ENCODE data around the gene HNRNPU. TPM values are rescaled to one million over a fixed set of nuclear protein-coding genes. Genes with fewer than 3 reads are reported as not detected.

HNRNPU gene
- total and polyA plus RNA-seq, 7 donors, result 110 to 262 (median 186) TPM

GRCh38 chr1:244862354-244862698 is 2.0 kb downstream of the HNRNPU start:
- WGBS, 3 donors, result 0% methylated on average over 7 of the region's 7 CpGs
- Histone ChIP-seq H3K4me3 (peak overlapping the region; percentile 97), H3K27ac (peak overlapping the region; percentile 100), H3K36me3 (ENCODE audit: insufficient read depth in 1 of 2, low read depth in 1 of 2) (peaks cover 9 to 52% of the 10 kb centered on the region in 2 donors), H3K4me1 (peaks cover 61% of the 10 kb centered on the region), H3K27me3 (ENCODE audit: insufficient read depth in 3 of 3, low read length in 2 of 3) (no peaks in the 10 kb centered on the region), H3K9me3 (no peaks in the 10 kb centered on the region)
- intact Hi-C loops (cut with DNase I), result loop anchor here in 1 of 2 donors (2.0 kb wide), 1 partner anchor 28 kb away; the partner anchor contains the start of gene COX20
- ATAC-seq, result no peak
- DNase-seq, result no peak
- no peak for TF ChIP-seq CTCF (IDR thresholded peaks at IDR 0.05)

- DNase-seq, result no peak
- Histone ChIP-seq H3K4me3 (peak overlapping the region; percentile 97), H3K27ac (peak overlapping the region; percentile 100), H3K27me3 (ENCODE audit: insufficient read depth in 3 of 3, low read length in 2 of 3) (no peaks in the 10 kb centered on the region), H3K36me3 (ENCODE audit: insufficient read depth in 1 of 2, low read depth in 1 of 2) (peaks cover 10 to 58% of the 10 kb centered on the region in 2 donors), H3K4me1 (peaks cover 61% of the 10 kb centered on the region), H3K9me3 (no peaks in the 10 kb centered on the region)
- intact Hi-C loops (cut with DNase I), result loop anchor here in 1 of 2 donors (2.0 kb wide), 1 partner anchor 27 kb away; the partner anchor contains the start of gene COX20
- ATAC-seq, result no peak
- 1 to 8% (median 4%) methylated on average over 2 of the region's 2 CpGs for WGBS, 3 donors
- TF ChIP-seq CTCF (IDR thresholded peaks at IDR 0.05), result no peak
Observed at GRCh38 chr1:244861683-244862082, 2.7 kb downstream of the HNRNPU start.

GRCh38 chr1:244860914-244861610 is 3.3 kb downstream of the HNRNPU start:
- H3K36me3 ChIP-seq (ENCODE audit: insufficient read depth in 1 of 2, low read depth in 1 of 2), result peaks cover 13 to 64% of the 10 kb centered on the region in 2 donors
- peaks cover 56% of the 10 kb centered on the region for H3K4me1 ChIP-seq
- ATAC-seq (no peak), DNase-seq (no peak)
- H3K4me3 ChIP-seq, result peak overlapping the region; percentile 97
- no peaks in the 10 kb centered on the region for H3K27me3 ChIP-seq (ENCODE audit: insufficient read depth in 3 of 3, low read length in 2 of 3)
- no peak for TF ChIP-seq CTCF (IDR thresholded peaks at IDR 0.05)
- 2 to 6% (median 3%) methylated on average over 2 of the region's 2 CpGs for WGBS, 3 donors
- H3K9me3 ChIP-seq, result no peaks in the 10 kb centered on the region
- H3K27ac ChIP-seq, result peak overlapping the region; percentile 100
- intact Hi-C loops (cut with DNase I), result no loop called here

GRCh38 chr1:244860078-244860477 is 4.3 kb downstream of the HNRNPU start:
- H3K36me3 ChIP-seq (ENCODE audit: insufficient read depth in 1 of 2, low read depth in 1 of 2), result peaks cover 17 to 74% of the 10 kb centered on the region in 2 donors
- peaks cover 58% of the 10 kb centered on the region for H3K4me1 ChIP-seq
- no peak for TF ChIP-seq CTCF (IDR thresholded peaks at IDR 0.05)
- no peak for ATAC-seq
- intact Hi-C loops (cut with DNase I), result no loop called here
- WGBS, 3 donors, result 34 to 46% (median 37%) methylated on average over 9 of the region's 9 CpGs
- H3K9me3 ChIP-seq, result no peaks in the 10 kb centered on the region
- H3K4me3 ChIP-seq, result peak overlapping the region; percentile 97
- no peak for DNase-seq
- H3K27me3 ChIP-seq (ENCODE audit: insufficient read depth in 3 of 3, low read length in 2 of 3), result no peaks in the 10 kb centered on the region
- peak overlapping the region; percentile 100 for H3K27ac ChIP-seq
